ENCODE data around the gene CLIC3.

DNA sequence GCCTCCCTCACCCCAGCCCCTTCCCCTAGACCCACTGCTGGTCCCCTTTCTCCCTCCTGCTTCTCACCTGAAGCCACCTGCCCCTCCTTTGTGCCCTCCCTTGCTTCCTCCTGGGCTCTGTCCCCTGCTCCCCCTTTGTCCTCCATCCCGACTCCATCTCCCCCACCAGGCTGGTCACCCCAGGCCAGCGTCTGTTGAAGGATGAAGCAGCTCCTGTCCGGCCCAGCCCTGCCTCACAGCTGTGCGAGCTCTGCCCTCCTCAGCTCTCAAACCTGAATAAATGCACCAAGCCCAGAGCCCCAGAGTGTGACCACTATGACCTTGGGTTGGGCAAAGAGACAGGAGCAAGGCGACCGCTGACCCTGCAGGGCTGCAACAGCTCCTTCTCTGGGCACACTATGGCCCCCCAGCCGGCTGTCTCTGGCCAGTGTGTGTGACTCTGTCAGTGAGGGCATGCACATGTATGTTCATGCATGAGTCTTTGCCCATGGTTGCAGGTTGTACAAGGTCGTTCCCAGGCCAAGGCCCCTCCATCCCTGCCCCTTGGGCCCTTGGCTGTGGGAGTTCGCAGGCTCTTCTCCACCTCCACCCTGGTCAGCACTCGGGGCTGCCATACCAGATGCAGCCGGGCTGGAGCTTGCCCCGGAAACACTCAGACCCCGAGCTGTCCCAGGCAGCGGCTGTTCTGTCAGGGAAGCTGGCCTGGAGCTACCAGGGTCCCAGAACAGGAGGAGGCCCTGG, 41.0 kb downstream of the CLIC3 start:
- TF ChIP-seq POLR2AphosphoS5 (IDR thresholded peaks at IDR 0.05; ENCODE audit: borderline replicate concordance, low read depth, low read length), result no peak
- no peak for TF ChIP-seq EZH2 (IDR thresholded peaks at IDR 0.05)
- TF ChIP-seq FOXP2 (optimal IDR thresholded peaks at IDR 0.05; ENCODE audit: control extremely low read depth, extremely low read length, insufficient read depth), result no peak

Measured in SK-N-MC (cell line).